Neuronal stem cell (in vitro differentiated cells): ENCODE data around the gene CPNE9.

ENCODE experiments used
- DNase-seq: peaks from one replicate; pipeline ENCODE4 v3.0.0-alpha.2; 2013; ENCODE audit warnings: low spot score
- H2AFZ ChIP-seq: one replicate; pipeline ENCODE4 v1.6.1; 2013; ENCODE audit warnings: mild to moderate bottlenecking, low read length, inconsistent platforms
- H2AK5ac ChIP-seq: 2 replicates; pipeline ENCODE4 v1.6.1; 2013; ENCODE audit warnings: low read depth, mild to moderate bottlenecking, inconsistent platforms, low read length, moderate library complexity, mixed read lengths
- H2BK120ac ChIP-seq: 2 replicates; pipeline ENCODE4 v1.6.1; 2013; ENCODE audit warnings: low read depth, mild to moderate bottlenecking, inconsistent platforms, low read length, moderate library complexity, mixed read lengths
- H2BK12ac ChIP-seq: one replicate; pipeline ENCODE4 v1.6.1; 2013; ENCODE audit warnings: low read length, inconsistent platforms
- H2BK15ac ChIP-seq: 2 replicates; pipeline ENCODE4 v1.6.1; 2013; ENCODE audit warnings: mild to moderate bottlenecking, low read length, inconsistent platforms, mixed read lengths
- H2BK5ac ChIP-seq: one replicate; pipeline ENCODE4 v1.6.1; 2013; ENCODE audit warnings: inconsistent platforms, mild to moderate bottlenecking, low read length, moderate library complexity
- H3K14ac ChIP-seq: one replicate; pipeline ENCODE4 v1.6.1; 2013; ENCODE audit warnings: low read length, inconsistent platforms
- H3K18ac ChIP-seq: 2 replicates; pipeline ENCODE4 v1.6.1; 2013; ENCODE audit warnings: low read length, inconsistent platforms
- H3K23ac ChIP-seq: 2 replicates; pipeline ENCODE4 v1.6.1; 2013; ENCODE audit warnings: low read depth, mild to moderate bottlenecking, mixed read lengths, low read length, inconsistent platforms; ENCODE audit not compliant: poor library complexity
- H3K27ac ChIP-seq: replicated peaks from 3 replicates; pipeline ENCODE4 v1.5.1; 2013; ENCODE audit warnings: low read length, inconsistent platforms
- H3K27me3 ChIP-seq, 3 experiments: 2 replicates each; pipeline ENCODE4 v1.6.1; 2013; ENCODE audit warnings: low read length in 3 of 3, mild to moderate bottlenecking in 2 of 3, inconsistent platforms in 1 of 3, low read depth in 1 of 3, mixed read lengths in 1 of 3, moderate library complexity in 1 of 3; ENCODE audit not compliant: control insufficient read depth in 3 of 3, insufficient read depth in 3 of 3
- H3K36me3 ChIP-seq, 2 donors: replicated peaks in 1 of 2; 2 replicates each; pipeline ENCODE4 v1.6.1; 2013; ENCODE audit warnings: low read length in 2 of 2; ENCODE audit not compliant: control insufficient read depth in 2 of 2, insufficient read depth in 2 of 2
- H3K4ac ChIP-seq: 2 replicates; pipeline ENCODE4 v1.6.1; 2013; ENCODE audit warnings: inconsistent platforms, mild to moderate bottlenecking, low read length, moderate library complexity
- H3K4me1 ChIP-seq, 2 donors: 1 replicate in 1 of 2; 2 replicates in 1 of 2; pipeline ENCODE4 v1.6.1; 2013; ENCODE audit warnings: low read length in 2 of 2, low read depth in 1 of 2; ENCODE audit not compliant: control insufficient read depth in 2 of 2, insufficient read depth in 1 of 2
- H3K4me2 ChIP-seq: one replicate; pipeline ENCODE4 v1.6.1; 2013; ENCODE audit warnings: mild to moderate bottlenecking, low read length, inconsistent platforms; ENCODE audit not compliant: insufficient read depth, poor library complexity, severe bottlenecking
- H3K4me3 ChIP-seq, 2 donors: 2 replicates each; pipeline ENCODE4 v1.5.1; 2013; ENCODE audit warnings: low read length in 2 of 2, mild to moderate bottlenecking in 2 of 2, inconsistent platforms in 1 of 2, moderate library complexity in 1 of 2
- H3K79me1 ChIP-seq: one replicate; pipeline ENCODE4 v1.6.1; 2013; ENCODE audit warnings: low read depth, mild to moderate bottlenecking, inconsistent platforms, low read length, moderate library complexity
- H3K9ac ChIP-seq: one replicate; pipeline ENCODE4 v1.6.1; 2013; ENCODE audit warnings: mild to moderate bottlenecking, low read depth, low read length, inconsistent platforms; ENCODE audit not compliant: poor library complexity
- H3K9me3 ChIP-seq, 2 donors: replicated peaks in 1 of 2; 2 replicates each; pipeline versions ENCODE3 to v1.6.1; 2013; ENCODE audit warnings: low read length in 2 of 2, mild to moderate bottlenecking in 2 of 2, inconsistent platforms in 1 of 2, low read depth in 1 of 2, mixed read lengths in 1 of 2, moderate library complexity in 1 of 2; ENCODE audit not compliant: control insufficient read depth in 2 of 2, insufficient read depth in 1 of 2
- H4K8ac ChIP-seq: one replicate; pipeline ENCODE4 v1.6.1; 2013; ENCODE audit warnings: low read depth, mild to moderate bottlenecking, inconsistent platforms, low read length, moderate library complexity
- H4K91ac ChIP-seq: one replicate; pipeline ENCODE4 v1.6.1; 2013; ENCODE audit warnings: low read length, low read depth, mild to moderate bottlenecking, inconsistent platforms; ENCODE audit not compliant: poor library complexity
- WGBS, 2 donors: extraction: QIAGEN DNeasy Blood & Tissue Kit; methylation state at CpG; one replicate each; pipeline ENCODE4 v1.1.7; 2013; ENCODE audit warnings: missing lambda C conversion rate in 2 of 2, mixed read lengths in 1 of 2; ENCODE audit not compliant: insufficient read length in 2 of 2, insufficient replicate concordance in 1 of 2; ENCODE audit errors: extremely low coverage in 2 of 2; 5-methylcytosine and 5-hydroxymethylcytosine counted together

The CPNE9 gene

GRCh38 chr3:9679476-9680080 is 24.1 kb upstream of the CPNE9 start:
- H3K4ac ChIP-seq: no peak overlapping the region
- no peak overlapping the region for H4K8ac ChIP-seq
- H2AK5ac ChIP-seq: no peak overlapping the region
- no peaks in the 10 kb centered on the region for H3K9me3 ChIP-seq
- no peak for DNase-seq
- H3K23ac ChIP-seq: no peak overlapping the region
- no peak overlapping the region for H3K27ac ChIP-seq
- H2BK120ac ChIP-seq: no peak overlapping the region
- H3K4me2 ChIP-seq: no peak overlapping the region
- no peak overlapping the region for H3K9ac ChIP-seq
- H3K4me3 ChIP-seq: no peak overlapping the region
- H2AFZ ChIP-seq: no peak overlapping the region
- no peaks in the 10 kb centered on the region for H3K27me3 ChIP-seq
- no peak overlapping the region for H2BK5ac ChIP-seq
- no peak overlapping the region for H2BK15ac ChIP-seq
- H3K14ac ChIP-seq: no peak overlapping the region
- H3K18ac ChIP-seq: no peak overlapping the region
- H4K91ac ChIP-seq: no peak overlapping the region
- H3K4me1 ChIP-seq: no peaks in the 10 kb centered on the region
- H3K36me3 ChIP-seq: peaks cover 26 to 86% of the 10 kb centered on the region in 2 donors
- H2BK12ac ChIP-seq: no peak overlapping the region
- no peaks in the 10 kb centered on the region for H3K79me1 ChIP-seq
- no CpG with 5 or more reads among the region's 6 CpGs for whole genome bisulfite sequencing, 2 donors

DNA sequence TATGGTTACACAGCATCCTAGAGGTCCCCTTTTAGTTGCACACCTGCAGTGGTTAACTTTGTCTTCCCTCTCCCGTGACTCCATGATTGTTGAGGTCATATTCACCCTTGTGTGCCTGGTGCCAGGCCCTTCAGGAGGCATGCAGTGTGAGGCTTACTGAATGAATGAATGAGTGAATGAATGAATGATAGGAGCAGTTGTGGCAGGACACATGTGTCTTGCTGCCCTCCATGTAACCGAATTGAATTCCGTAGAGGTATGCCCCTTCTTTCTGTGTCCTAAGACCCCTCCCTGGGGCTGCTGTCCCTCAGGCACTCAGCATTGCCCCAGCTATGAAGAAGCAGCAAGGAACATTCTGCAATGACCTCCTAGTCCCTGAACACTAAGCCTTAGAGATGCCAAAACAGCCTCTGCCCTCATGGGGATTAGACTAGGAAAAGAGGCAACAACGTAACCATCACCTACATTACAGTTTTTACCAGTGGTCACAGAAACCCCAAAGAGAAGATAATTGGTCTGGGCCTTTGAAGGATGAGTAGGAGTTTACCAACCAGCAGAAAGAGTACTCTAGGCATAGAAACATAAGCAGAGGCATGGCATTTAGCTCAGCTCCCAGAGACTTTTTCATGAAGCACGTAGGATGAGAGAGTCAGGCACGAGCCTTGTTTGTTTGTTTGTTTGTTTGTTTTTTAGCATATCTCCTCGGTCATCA is 22.5 kb upstream of the CPNE9 start:
- no peaks in the 10 kb centered on the region for H3K9me3 ChIP-seq
- H2BK120ac ChIP-seq: no peak overlapping the region
- no peak overlapping the region for H3K9ac ChIP-seq
- H3K23ac ChIP-seq: no peak overlapping the region
- H2AK5ac ChIP-seq: no peak overlapping the region
- no peaks in the 10 kb centered on the region for H3K27me3 ChIP-seq
- H3K4me2 ChIP-seq: no peak overlapping the region
- no peak overlapping the region for H3K4me3 ChIP-seq
- no peak overlapping the region for H2BK12ac ChIP-seq
- H4K91ac ChIP-seq: no peak overlapping the region
- DNase-seq: no peak
- H4K8ac ChIP-seq: no peak overlapping the region
- H3K4ac ChIP-seq: no peak overlapping the region
- no peak overlapping the region for H2BK5ac ChIP-seq
- peaks cover 36 to 92% of the 10 kb centered on the region in 2 donors for H3K36me3 ChIP-seq
- H3K27ac ChIP-seq: no peak overlapping the region
- H3K79me1 ChIP-seq: no peaks in the 10 kb centered on the region
- H2BK15ac ChIP-seq: no peak overlapping the region
- no peak overlapping the region for H2AFZ ChIP-seq
- no peak overlapping the region for H3K14ac ChIP-seq
- no peaks in the 10 kb centered on the region for H3K4me1 ChIP-seq
- H3K18ac ChIP-seq: no peak overlapping the region
- no CpG with 5 or more reads among the region's 7 CpGs for WGBS, 2 donors

GRCh38 chr3:9681723-9682081 is 21.9 kb upstream of the CPNE9 start:
- Histone ChIP-seq H3K4ac (no peak overlapping the region), H3K36me3 (peaks cover 38 to 92% of the 10 kb centered on the region in 2 donors), H4K8ac (no peak overlapping the region), H2AK5ac (no peak overlapping the region), H3K27ac (no peak overlapping the region), H3K18ac (no peak overlapping the region), H4K91ac (no peak overlapping the region), H3K4me1 (no peaks in the 10 kb centered on the region), H2BK15ac (no peak overlapping the region), H3K4me2 (no peak overlapping the region), H3K79me1 (no peaks in the 10 kb centered on the region), H3K9ac (no peak overlapping the region), H2AFZ (no peak overlapping the region), H3K9me3 (no peaks in the 10 kb centered on the region), H3K14ac (no peak overlapping the region), H3K27me3 (no peaks in the 10 kb centered on the region), H2BK120ac (no peak overlapping the region), H3K4me3 (no peak overlapping the region), H2BK5ac (no peak overlapping the region), H2BK12ac (no peak overlapping the region), H3K23ac (peak overlapping the region; percentile 47)
- no CpG with 5 or more reads among the region's 6 CpGs for WGBS, 2 donors
- DNase-seq: no peak

DNA sequence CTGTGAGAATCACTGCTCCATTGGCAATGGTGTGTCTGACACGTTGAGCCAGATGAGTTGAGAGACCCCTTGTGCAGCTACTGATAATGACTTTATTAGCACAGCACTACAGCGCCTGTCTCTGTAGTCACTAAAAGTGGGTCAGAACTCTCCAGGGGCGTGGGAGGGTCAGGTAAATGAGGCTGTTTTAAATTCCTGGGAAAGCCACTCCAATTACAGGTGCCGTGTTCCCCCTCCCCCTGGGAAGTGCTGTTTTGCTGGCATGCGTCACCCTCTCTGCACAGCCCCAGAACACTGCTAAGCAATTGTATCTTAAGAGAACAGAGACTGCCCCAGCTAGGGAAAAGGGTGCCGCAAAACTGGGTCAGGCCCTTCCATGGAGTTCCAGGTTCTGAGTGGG is 21.5 kb upstream of the CPNE9 start:
- Histone ChIP-seq H3K36me3 (peaks cover 39 to 92% of the 10 kb centered on the region in 2 donors), H3K4me3 (no peak overlapping the region), H2BK15ac (no peak overlapping the region), H4K91ac (no peak overlapping the region), H3K9me3 (no peaks in the 10 kb centered on the region), H3K18ac (no peak overlapping the region), H3K4me1 (no peaks in the 10 kb centered on the region), H3K23ac (peak overlapping the region; percentile 47), H3K14ac (no peak overlapping the region), H2BK5ac (no peak overlapping the region), H3K4me2 (no peak overlapping the region), H3K27me3 (no peaks in the 10 kb centered on the region), H4K8ac (no peak overlapping the region), H2BK120ac (no peak overlapping the region), H2AK5ac (no peak overlapping the region), H3K4ac (no peak overlapping the region), H3K27ac (no peak overlapping the region), H2AFZ (no peak overlapping the region), H2BK12ac (no peak overlapping the region), H3K79me1 (no peaks in the 10 kb centered on the region), H3K9ac (no peak overlapping the region)
- WGBS, 2 donors: no CpG with 5 or more reads among the region's 6 CpGs
- DNase-seq: no peak
